Astrocyte of the cerebellum (primary cell): Measurements from ENCODE around the gene NFIA.

ENCODE experiments used
- DNase-seq: peaks from one replicate; pipeline ENCODE4 v3.0.0-alpha.2; 2011; ENCODE audit warnings: low read depth
- H3K4me3 ChIP-seq: 2 replicates; pipeline ENCODE4 v1.5.1; 2011; ENCODE audit warnings: mild to moderate bottlenecking, low read depth, low read length, moderate library complexity
- in situ Hi-C: cut with HindIII; loops from 2 replicates; pipeline ENCODE4 v1.10.0; 2017; ENCODE audit warnings: low sequenced_read_pairs
- TF ChIP-seq, protein P1 (sequence below): IDR thresholded peaks from 2 replicates; pipeline ENCODE4 v1.5.1; 2012; ENCODE audit warnings: low read length, low read depth, moderate library complexity, mild to moderate bottlenecking; ENCODE audit errors: missing control alignments

The NFIA gene

GRCh38 chr1:61338899-61339298 is 256.5 kb downstream of the NFIA start:
- H3K4me3 ChIP-seq = no peak overlapping the region
- in situ Hi-C loops = no loop called here
- TF ChIP-seq, protein P1, sequence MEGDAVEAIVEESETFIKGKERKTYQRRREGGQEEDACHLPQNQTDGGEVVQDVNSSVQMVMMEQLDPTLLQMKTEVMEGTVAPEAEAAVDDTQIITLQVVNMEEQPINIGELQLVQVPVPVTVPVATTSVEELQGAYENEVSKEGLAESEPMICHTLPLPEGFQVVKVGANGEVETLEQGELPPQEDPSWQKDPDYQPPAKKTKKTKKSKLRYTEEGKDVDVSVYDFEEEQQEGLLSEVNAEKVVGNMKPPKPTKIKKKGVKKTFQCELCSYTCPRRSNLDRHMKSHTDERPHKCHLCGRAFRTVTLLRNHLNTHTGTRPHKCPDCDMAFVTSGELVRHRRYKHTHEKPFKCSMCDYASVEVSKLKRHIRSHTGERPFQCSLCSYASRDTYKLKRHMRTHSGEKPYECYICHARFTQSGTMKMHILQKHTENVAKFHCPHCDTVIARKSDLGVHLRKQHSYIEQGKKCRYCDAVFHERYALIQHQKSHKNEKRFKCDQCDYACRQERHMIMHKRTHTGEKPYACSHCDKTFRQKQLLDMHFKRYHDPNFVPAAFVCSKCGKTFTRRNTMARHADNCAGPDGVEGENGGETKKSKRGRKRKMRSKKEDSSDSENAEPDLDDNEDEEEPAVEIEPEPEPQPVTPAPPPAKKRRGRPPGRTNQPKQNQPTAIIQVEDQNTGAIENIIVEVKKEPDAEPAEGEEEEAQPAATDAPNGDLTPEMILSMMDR = no peak
- no peak for DNase-seq

GRCh38 chr1:61341426-61341825 is 259.1 kb downstream of the NFIA start:
- in situ Hi-C loops = no loop called here
- no peak overlapping the region for H3K4me3 ChIP-seq
- TF ChIP-seq, protein P1 = no peak
- no peak for DNase-seq

GRCh38 chr1:61343734-61344420 is 261.5 kb downstream of the NFIA start:
- DNase-seq = no peak
- TF ChIP-seq, protein P1 = no peak
- in situ Hi-C loops = no loop called here
- no peak overlapping the region for H3K4me3 ChIP-seq

GRCh38 chr1:61344696-61345095 is 262.3 kb downstream of the NFIA start:
- no peak overlapping the region for H3K4me3 ChIP-seq
- in situ Hi-C loops = no loop called here
- TF ChIP-seq, protein P1 = no peak
- DNase-seq = peak; percentile 72

DNA sequence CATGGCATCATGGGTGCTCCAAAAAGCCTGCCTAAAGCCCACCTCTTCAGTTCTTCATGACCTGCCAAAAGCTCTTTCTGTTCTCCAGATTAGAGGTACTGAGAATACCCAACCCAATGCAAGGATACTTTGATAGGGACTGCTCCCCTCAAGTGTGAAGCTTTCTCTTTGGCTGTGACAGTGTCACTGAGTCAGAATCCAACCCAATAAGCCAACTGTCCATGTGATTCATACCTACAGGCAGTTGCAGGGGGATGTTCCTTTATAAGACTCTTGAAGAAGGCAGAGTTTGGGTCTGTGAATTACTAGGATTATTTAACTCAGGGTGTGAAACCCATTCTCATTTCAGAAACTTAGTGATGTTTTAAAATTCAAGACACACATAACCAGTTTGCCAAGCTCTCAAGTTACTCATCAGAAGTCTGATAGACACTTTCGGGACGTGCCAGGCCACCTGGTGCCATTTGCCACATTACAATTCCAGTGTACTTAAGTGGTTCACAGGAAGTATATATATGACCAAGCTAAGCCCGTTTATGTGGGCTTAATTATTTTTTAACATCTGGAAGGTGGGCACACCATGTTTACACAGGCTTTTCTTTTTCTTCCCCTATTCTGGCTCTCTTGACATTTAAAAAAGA is 265.8 kb downstream of the NFIA start:
- in situ Hi-C loops = no loop called here
- no peak for DNase-seq
- no peak overlapping the region for H3K4me3 ChIP-seq
- TF ChIP-seq, protein P1 = no peak

GRCh38 chr1:61352845-61353435 is 270.6 kb downstream of the NFIA start:
- TF ChIP-seq, protein P1 = no peak
- no peak overlapping the region for H3K4me3 ChIP-seq
- DNase-seq = no peak
- in situ Hi-C loops = no loop called here
